IMR-90 (cell line): ENCODE measurements around the gene RALGAPA2. TPM values are rescaled to one million over a fixed set of nuclear protein-coding genes. Genes with fewer than 3 reads are reported as not detected.

Source experiments
- CEBPB ChIP-seq: IDR thresholded peaks from 2 replicates; pipeline ENCODE4 v1.6.1; 2012; ENCODE audit warnings: low read depth, low read length, improper control_type of control experiment
- CHD1 ChIP-seq: IDR thresholded peaks from 2 replicates; pipeline ENCODE4 v1.6.1; 2012; ENCODE audit warnings: low read depth, low read length, improper control_type of control experiment
- ELK1 ChIP-seq: fragments of 150-350 bp; IDR thresholded peaks from 2 replicates; pipeline ENCODE4 v1.6.1; 2016; ENCODE audit warnings: low read depth, mild to moderate bottlenecking, low read length, moderate library complexity, borderline replicate concordance
- MXI1 ChIP-seq: IDR thresholded peaks from 2 replicates; pipeline ENCODE4 v1.6.1; 2012; ENCODE audit warnings: low read depth, mild to moderate bottlenecking, low read length, moderate library complexity, borderline replicate concordance
- USF2 ChIP-seq: fragments of 150-350 bp; IDR thresholded peaks from 2 replicates; pipeline ENCODE4 v1.6.1; 2017; ENCODE audit warnings: mild to moderate bottlenecking, antibody characterized with exemption, low read length, low read depth
- polyA plus RNA-seq, 3 experiments: library from polyadenylated mRNA; depleted of rRNA; stranded (reverse); fragments of >200 nt; gene quantifications; 2 replicates each; pipeline ENCODE4 v1.2.3, GENCODE V29; 2012; ENCODE audit warnings: low replicate concordance in 1 of 3
- total RNA-seq: library from RNA; depleted of rRNA; stranded (reverse); fragments of >200 nt; gene quantifications from 2 replicates; pipeline ENCODE4 v1.2.3, GENCODE V29; 2012

The RALGAPA2 gene
- total and polyA plus RNA-seq, 2 of the 4 experiments (the other 2 are of a cell fraction), result 1.3 to 3.9 TPM

DNA sequence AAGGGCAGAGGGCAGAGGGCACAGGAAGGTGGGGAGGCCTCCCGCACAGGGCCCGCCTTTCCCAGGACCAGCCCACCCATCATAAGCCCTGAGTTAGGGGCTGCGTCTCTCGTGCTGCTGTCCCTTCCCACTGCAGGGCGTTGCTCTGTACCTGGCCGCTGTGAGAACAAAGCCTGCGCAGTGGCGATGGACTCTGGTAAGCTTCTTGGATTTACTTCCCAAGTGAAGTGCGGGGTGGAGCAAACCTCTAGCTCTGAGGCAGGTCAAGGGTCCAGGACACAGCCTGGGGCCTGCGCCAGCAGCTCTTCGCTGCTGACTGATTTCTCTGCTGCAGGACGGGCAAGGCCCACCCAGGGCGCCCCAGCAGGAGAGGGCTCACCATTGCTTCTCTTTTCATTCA, 320.7 kb downstream of the RALGAPA2 start (continued):
- no peak for TF ChIP-seq USF2
- no peak for TF ChIP-seq CHD1
- no peak for TF ChIP-seq MXI1
- no peak for TF ChIP-seq ELK1
- TF ChIP-seq CEBPB, result no peak
